Inflammatory macrophage treated with lipopolysaccharide for 4 hours (primary cell): ENCODE data around the gene CCDC136.

Experiments used
- DNase-seq: peaks from one replicate; pipeline ENCODE4 v3.0.0-alpha.2; 2020

Gene CCDC136

GRCh38 chr7:128833148-128833945 is 41.6 kb downstream of the CCDC136 start:
- peak; percentile 17 for DNase-seq

DNA sequence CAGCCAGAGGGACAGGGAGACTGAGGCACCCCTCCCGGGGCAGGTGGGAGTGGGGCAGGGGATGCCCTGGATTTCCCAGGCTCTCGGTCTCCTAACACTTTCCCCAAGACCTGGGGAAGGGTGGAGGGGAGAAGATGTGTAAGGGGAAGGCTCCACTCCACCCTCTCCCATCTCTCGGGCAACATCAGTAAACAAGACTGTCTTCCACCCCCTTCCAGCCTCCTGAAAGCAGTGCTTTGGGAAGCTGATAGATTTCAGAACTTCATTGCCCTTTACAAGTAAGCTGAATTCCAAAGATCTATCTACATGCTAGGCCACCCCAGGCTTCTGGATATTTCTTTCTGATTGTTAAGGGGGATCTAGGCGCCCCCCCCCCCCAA is 42.2 kb downstream of the CCDC136 start:
- DNase-seq: no peak

DNA sequence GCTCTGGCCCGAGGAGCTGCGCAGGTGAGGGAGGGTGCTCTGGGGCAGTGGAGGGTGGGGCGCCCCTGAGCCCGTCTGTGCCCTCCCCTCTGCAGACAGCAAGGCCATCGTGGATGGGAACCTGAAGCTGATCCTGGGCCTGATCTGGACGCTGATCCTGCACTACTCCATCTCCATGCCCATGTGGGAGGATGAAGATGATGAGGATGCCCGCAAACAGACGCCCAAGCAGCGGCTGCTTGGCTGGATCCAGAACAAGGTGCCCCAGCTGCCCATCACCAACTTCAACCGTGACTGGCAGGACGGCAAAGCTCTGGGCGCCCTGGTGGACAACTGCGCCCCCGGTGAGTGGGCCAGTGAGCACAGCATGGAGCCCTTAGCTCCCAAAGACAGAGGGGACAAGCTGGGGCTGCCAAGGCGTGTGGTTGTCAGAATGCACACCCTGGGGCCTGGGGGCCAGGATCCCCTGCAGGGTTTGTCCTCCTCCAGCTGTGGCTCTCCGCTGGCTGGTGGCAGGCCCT is 43.5 kb downstream of the CCDC136 start:
- DNase-seq: no peak

DNA sequence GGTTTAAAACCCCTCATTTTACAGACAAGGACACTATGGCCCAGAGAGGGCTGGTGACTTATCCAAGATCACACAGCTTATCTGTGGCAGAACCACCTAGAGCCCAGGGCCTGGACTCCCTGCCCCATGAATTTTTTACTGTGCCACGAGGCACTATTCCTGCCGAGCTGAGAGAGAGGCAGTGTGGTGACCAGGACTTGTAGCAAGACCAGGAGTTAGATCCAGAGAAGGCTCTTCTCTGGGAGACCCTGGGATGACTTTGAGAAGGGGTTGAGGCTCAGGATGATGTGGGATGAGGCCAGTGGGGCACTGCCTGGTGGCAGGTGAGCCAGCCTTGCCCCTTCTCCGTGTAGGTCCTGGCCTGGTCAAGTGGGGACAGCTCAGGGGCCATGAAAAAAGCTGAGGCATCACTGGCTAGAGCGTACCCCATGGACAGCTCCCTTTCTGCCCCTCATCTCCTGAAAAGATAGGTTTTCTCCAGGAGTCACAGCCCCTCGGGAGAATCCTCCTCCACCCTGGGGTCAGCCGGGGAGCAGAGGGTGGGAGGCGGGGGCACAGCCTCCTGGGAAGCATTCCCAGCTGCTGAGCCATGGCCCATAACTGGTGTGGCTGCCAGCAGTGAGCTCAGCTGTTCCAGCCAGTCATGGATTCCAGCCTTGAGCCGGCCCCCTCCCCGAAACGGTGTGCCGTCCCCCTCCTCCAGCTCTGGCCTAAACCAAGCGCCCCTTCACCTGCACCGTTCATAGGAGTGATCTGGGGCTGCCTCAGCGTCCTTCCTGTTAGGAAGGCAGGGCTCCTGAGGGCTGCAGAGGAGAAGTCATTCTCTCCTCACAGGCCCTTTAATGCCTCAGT is 44.2 kb downstream of the CCDC136 start:
- DNase-seq: no peak

- DNase-seq: no peak
Observed at GRCh38 chr7:128836729-128837348, 45.1 kb downstream of the CCDC136 start.

GRCh38 chr7:128837521-128837921 is 45.8 kb downstream of the CCDC136 start:
- no peak for DNase-seq

- no peak for DNase-seq
Observed at GRCh38 chr7:128838109-128838779, 46.5 kb downstream of the CCDC136 start.

DNA sequence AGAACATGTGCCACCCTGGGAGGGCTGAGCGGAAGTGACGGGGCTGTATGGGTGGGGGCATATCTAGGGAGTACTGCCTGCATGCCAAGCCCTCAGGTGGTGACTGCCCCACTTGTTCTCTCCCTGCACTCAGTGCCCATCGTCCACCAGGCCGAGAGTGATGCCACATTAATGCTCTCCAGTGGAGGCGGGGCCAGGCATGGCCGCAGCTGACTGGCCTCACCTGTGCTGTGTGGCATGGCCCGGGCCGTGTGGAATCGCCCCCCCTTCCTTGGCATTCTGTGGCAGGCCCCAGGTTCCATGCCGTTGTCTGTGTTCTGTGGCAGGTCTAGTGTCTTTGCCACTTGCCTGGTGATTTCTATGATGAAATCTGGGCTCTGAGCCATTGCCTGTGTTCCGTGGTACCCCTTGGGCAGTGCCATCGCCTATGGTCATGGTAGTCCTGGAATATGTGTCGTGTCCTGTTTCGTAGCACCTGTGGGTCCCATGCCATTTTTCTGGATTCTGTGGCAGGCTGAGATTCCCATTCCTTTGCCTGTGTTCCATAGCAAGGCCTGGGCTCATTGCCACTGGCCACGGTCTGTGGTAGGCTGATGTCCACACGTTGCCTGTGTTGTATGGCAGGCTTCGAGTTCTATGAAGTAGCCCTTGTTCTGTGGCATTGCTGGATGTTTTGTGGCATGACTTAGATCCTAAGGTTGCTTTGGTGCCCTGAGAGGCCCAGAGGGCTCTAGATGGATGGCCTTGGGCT is 47.4 kb downstream of the CCDC136 start:
- no peak for DNase-seq

DNA sequence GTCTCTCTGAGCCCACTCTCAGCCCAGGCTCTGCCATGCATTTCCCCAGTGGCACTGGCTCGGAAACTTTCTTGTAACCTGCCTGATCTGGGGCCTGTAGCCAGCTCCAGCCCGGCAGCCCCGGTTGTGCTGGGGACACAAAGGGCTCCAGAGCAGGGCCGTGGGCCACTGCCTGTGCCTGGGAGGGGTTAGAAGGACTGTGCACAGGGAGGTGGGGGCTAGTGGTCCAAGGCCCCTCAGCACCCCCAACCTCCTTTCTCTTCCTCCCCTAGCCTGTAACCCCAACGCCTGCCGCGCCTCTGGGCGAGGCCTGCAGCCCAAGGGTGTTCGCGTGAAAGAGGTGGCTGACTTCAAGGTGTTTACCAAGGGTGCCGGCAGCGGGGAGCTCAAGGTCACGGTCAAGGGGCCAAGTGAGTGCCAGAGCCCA is 48.0 kb downstream of the CCDC136 start:
- no peak for DNase-seq

- no peak for DNase-seq
Observed at GRCh38 chr7:128840326-128841170, 48.8 kb downstream of the CCDC136 start.

- DNase-seq: no peak
Observed at GRCh38 chr7:128841171-128841690, 49.5 kb downstream of the CCDC136 start.

DNA sequence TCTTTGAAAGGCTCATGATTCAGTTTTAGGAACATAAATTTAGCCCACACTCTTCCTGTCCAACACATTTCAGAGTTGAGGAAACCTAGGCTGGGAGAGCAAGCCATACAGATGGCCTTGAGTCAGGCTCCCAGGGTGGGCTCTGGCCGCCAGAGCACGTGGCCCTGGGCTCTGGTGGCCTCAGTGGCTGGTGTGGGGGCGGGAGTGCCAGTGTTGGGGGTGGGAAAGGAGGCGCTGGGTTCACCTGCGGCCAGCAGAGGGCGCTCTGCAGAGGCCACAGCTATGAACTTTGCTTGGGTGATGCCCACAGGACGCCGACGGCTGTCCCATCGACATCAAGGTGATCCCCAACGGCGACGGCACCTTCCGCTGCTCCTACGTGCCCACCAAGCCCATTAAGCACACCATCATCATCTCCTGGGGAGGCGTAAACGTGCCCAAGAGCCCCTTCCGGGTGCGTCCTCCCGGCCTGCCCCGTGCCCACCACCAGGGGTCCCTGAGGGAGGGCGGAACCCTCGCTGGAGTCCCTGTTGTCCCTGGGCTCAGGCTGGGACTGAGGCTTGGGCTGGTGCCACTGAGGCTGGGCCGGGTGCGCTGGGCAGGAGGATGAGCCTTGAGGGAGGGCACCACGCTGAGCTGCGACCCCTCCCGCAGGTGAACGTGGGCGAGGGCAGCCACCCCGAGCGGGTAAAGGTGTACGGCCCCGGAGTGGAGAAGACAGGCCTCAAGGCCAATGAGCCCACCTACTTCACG is 50.3 kb downstream of the CCDC136 start:
- peak; percentile 53 for DNase-seq

DNA sequence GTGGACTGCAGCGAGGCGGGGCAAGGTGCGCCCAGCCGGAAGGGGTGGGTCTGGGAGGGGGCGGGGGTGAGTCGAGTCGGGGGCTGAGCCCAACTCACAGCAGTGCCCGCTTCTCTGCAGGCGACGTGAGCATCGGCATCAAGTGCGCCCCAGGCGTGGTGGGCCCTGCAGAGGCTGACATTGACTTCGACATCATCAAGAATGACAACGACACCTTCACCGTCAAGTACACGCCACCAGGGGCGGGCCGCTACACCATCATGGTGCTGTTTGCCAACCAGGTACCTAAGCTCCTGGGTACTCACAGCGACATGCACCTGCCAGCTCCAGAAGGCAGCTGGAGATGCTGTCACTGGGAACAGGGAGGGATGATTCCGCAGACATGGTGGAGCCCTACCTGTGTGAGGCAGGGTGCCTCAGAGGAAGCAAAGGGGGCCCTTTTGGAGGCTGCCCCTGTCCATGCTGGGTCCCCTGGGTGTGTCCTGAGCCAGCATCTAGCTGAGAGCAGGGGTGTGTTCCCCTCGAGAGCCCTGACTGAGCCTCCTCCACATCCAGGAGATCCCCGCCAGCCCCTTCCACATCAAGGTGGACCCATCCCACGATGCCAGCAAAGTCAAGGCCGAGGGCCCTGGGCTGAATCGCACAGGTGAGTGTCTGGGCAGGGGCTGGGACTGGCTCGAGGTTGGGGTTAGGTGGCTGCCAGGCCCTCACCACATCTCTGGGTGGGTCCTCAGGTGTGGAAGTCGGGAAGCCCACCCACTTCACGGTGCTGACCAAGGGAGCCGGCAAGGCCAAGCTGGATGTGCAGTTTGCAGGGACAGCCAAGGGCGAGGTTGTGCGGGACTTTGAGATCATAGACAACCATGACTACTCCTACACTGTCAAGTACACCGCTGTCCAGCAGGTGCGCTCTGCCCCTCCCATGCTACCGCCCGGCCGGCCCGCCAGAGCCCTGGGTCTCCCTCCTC is 51.2 kb downstream of the CCDC136 start:
- no peak for DNase-seq

GRCh38 chr7:128843938-128844621 is 52.3 kb downstream of the CCDC136 start:
- DNase-seq: no peak

DNA sequence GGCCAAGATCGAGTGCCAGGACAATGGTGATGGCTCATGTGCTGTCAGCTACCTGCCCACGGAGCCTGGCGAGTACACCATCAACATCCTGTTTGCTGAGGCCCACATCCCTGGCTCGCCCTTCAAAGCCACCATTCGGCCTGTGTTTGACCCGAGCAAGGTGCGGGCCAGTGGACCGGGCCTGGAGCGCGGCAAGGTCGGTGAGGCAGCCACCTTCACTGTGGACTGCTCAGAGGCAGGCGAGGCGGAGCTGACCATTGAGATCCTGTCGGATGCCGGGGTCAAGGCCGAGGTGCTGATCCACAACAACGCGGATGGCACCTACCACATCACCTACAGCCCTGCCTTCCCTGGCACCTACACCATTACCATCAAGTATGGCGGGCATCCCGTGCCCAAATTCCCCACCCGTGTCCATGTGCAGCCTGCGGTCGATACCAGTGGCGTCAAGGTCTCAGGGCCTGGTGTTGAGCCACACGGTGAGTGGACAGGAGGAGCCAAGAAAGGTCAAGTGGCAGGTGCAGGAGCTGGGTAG is 53.1 kb downstream of the CCDC136 start:
- no peak for DNase-seq

DNA sequence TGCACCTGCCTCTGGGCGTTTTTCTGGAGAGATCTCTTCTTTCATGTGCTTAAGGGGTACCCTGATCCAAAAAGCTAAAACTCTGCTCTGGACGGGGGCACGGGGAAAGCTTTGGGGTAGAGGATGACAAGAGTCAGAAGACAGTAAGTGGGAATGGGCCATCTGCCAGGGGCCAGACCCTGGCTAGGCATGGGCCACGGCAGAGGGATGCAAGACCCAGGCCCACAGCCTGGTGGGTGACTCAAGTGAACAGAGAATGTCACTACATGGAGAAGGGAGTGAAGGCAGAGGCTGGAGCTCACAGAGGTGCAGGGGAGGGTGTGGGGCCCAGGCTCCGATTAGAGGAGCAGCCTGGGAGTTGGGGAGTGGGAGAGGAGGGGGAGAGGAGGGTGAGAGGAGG is 53.7 kb downstream of the CCDC136 start:
- DNase-seq: no peak

DNA sequence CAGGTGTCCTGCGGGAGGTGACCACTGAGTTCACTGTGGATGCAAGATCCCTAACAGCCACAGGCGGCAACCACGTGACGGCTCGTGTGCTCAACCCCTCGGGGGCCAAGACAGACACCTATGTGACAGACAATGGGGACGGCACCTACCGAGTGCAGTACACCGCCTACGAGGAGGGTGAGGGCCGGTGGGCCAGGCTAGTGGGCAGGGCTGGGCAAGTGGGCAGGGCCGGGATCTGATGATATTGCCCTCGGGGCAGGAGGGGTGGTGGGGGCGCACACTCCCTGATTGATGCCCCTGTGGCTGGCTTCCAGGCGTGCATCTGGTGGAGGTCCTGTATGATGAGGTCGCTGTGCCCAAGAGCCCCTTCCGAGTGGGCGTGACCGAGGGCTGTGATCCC is 54.2 kb downstream of the CCDC136 start:
- DNase-seq: no peak
